Endothelial cell of umbilical vein (primary cell): Measurements from ENCODE around the gene EVA1A.

Experiments
- EZH2 ChIP-seq: IDR thresholded peaks from 2 replicates; pipeline ENCODE4 v1.6.1; 2012; ENCODE audit warnings: borderline replicate concordance, low read depth, mild to moderate bottlenecking, moderate library complexity, low read length, inconsistent platforms; ENCODE audit not compliant: severe bottlenecking
- FOS ChIP-seq: IDR thresholded peaks from 2 replicates; pipeline ENCODE4 v1.6.1; 2011; ENCODE audit warnings: mild to moderate bottlenecking, low read length, moderate library complexity, borderline replicate concordance; ENCODE audit not compliant: insufficient read depth
- GATA2 ChIP-seq: IDR thresholded peaks from 2 replicates; pipeline ENCODE4 v1.7.0; 2011; ENCODE audit warnings: low read depth, mild to moderate bottlenecking, moderate library complexity, mixed read lengths, low read length; ENCODE audit not compliant: insufficient read length, insufficient read depth
- JUN ChIP-seq: IDR thresholded peaks from 2 replicates; pipeline ENCODE4 v1.6.1; 2011; ENCODE audit warnings: borderline replicate concordance, low read depth; ENCODE audit not compliant: insufficient read length, insufficient read depth
- MAX ChIP-seq: IDR thresholded peaks from 2 replicates; pipeline ENCODE4 v1.6.1; 2011; ENCODE audit not compliant: insufficient read depth, insufficient read length
- MYC ChIP-seq: IDR thresholded peaks from one replicate; pipeline ENCODE4 v1.6.1; 2011; ENCODE audit warnings: mild to moderate bottlenecking, low read depth, low read length
- POLR2A ChIP-seq: IDR thresholded peaks from 2 replicates; pipeline ENCODE4 v1.6.1; 2012; ENCODE audit warnings: low read depth, mild to moderate bottlenecking, control low read depth, low read length
- POLR2AphosphoS5 ChIP-seq: IDR thresholded peaks from 2 replicates; pipeline ENCODE4 v1.6.1; 2012; ENCODE audit warnings: low read depth, mild to moderate bottlenecking, control low read depth, low read length, moderate library complexity; ENCODE audit not compliant: insufficient read depth
- TF ChIP-seq, protein P1 (sequence below), 2 donors: IDR thresholded peaks; 1 replicate in 1 of 2; 2 replicates in 1 of 2; pipeline ENCODE4 v1.5.1; 2011; ENCODE audit warnings: low read length in 2 of 2, mild to moderate bottlenecking in 2 of 2, moderate library complexity in 2 of 2, control low read depth in 1 of 2, inconsistent platforms in 1 of 2, low read depth in 1 of 2; ENCODE audit not compliant: insufficient read depth in 1 of 2; ENCODE audit errors: extremely low read depth in 1 of 2

GRCh38 chr2:75549401-75550253, 11.1 kb downstream of the EVA1A start:
- TF ChIP-seq, protein P1, sequence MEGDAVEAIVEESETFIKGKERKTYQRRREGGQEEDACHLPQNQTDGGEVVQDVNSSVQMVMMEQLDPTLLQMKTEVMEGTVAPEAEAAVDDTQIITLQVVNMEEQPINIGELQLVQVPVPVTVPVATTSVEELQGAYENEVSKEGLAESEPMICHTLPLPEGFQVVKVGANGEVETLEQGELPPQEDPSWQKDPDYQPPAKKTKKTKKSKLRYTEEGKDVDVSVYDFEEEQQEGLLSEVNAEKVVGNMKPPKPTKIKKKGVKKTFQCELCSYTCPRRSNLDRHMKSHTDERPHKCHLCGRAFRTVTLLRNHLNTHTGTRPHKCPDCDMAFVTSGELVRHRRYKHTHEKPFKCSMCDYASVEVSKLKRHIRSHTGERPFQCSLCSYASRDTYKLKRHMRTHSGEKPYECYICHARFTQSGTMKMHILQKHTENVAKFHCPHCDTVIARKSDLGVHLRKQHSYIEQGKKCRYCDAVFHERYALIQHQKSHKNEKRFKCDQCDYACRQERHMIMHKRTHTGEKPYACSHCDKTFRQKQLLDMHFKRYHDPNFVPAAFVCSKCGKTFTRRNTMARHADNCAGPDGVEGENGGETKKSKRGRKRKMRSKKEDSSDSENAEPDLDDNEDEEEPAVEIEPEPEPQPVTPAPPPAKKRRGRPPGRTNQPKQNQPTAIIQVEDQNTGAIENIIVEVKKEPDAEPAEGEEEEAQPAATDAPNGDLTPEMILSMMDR (IDR thresholded peaks at IDR 0.05; ENCODE audit: extremely low read depth in 1 of 2, insufficient read depth in 1 of 2, low read depth in 1 of 2, low read length in 2 of 2): no peak
- TF ChIP-seq MAX (no peak), EZH2 (no peak), POLR2AphosphoS5 (no peak), FOS (no peak), POLR2A (no peak), MYC (no peak), GATA2 (no peak), JUN (no peak)
